Germinal center (tissue), 1 donor: ENCODE results near the gene LDLRAD3.

ENCODE experiments used
- DNase-seq: peaks from one replicate; pipeline ENCODE4 v3.0.0; 2012; ENCODE audit warnings: mixed read lengths, low spot score

Gene LDLRAD3

DNA sequence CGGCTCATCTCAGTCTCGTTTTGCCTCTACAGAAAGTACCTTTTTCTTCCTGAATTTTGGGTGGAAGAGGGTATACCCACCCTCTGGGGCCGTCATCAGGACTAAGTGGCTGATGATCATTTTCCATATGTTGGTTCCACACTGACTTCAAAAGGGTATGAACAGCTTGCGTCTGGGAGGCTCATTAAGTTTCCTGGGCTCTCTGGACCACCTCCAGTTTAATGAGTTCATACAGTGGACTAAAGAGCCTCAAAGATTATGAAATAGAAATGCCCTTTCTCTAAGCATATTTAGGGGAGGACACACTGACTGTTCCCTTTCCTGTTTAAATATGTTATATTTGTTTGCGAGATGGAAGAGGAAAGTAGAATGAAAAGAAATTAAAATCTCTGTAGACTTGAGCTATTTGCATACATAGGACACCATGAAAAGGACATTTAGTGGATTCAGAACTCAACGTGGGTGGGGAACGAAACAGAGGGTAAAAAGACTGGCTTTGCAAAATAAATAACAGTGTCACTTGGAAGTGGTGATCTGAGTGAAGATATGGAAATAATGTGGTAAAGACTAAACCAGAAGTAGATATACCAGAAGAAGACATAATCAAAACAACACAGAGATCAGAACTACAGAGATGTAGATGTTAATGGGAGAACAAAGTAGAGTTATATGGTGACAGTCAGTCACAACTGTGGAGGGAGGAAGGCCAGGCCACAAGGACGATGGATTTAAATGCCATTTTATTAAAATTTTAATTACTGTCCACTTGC lies 18.7 kb downstream of the LDLRAD3 start:
- no peak for DNase-seq

DNA sequence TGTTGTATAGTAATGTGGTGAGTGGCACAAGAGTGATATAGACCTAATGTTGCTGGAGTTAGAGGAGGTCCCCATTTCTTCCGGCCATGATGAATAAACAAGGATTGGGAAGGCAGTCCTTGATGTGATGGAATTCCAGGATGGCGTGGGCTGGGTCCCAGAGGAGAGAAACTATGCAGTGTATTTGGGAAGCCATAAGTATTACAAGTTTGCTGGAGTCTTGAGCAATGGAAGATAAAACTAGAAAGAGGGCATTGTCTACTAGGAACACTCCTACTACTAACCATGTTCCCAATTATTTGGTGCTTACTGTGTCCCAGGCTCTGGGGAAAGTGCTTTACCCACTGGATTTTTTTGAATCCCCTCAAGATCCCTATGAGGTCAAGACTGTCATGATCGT lies 20.0 kb downstream of the LDLRAD3 start:
- DNase-seq, result no peak

DNA sequence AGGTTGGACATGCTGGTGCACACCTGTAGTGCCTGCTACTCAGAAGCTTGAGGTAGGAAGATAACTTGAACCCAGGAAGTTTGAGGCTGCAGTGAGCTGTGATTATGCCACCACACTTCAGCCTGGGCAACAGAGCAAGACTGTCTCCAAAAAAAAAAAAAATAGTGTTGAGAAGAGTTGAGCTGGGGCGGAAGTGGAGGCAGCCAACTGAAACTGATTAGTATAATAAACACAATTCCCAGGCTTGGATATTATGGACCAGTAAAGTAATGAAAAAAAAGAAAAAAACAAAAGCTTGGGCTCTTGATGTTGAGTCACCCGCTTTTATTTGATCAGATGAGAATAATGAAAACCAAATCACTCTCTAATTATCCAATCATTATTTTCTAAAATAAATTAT lies 21.0 kb downstream of the LDLRAD3 start:
- DNase-seq, result no peak

DNA sequence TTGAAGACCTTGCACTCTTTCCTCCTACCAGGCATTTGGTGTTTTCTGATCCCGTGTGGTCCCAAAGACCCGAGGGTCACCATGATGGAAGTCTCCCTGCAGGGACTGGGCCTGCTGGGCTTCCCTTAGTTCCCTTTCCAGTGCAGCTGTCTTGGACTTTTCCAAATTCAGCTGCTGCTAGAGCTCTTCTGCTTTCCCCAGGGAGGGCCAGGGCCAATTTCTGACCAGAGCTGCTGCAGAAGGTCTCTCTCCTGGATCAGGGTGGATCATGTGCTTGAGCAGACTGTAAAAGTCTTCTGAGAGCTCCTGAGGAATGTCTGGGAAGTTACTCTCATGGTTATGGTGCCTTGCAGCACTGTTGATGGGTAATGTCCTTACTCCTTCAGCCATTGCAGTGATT lies 23.2 kb downstream of the LDLRAD3 start:
- no peak for DNase-seq

DNA sequence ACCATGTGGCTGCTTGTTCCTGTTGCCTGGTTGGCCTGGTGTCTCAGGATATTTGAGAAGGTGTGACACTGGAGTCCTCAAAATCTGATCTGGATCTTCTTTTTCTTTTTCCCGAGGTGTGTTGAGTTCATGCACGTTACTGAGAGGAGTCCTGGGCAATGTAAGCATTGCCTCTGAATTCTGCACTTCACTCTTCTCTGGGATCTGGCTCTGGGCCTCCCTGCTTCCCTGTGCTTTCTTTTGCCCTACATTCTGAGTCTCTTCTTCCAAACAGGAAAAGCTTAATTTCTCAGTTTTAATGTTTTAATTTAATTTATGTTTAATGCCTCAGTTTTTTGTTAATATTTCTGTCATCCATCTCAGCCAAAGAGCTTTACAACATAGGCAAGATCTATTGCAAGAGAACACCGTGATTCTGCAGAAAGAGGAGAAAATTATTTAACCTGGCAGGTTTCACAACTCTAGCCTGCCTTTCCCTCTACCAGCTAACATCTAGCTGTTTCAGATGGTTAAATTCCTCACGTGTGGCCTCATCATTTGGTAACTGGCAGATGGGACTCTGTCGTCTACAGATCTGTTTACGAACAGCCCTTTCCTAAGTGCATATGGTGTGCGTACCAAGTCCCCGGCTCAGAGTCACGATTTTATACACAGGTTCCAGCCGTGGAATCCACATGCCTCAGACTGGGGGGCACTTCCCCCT lies 24.7 kb downstream of the LDLRAD3 start:
- DNase-seq, result no peak

DNA sequence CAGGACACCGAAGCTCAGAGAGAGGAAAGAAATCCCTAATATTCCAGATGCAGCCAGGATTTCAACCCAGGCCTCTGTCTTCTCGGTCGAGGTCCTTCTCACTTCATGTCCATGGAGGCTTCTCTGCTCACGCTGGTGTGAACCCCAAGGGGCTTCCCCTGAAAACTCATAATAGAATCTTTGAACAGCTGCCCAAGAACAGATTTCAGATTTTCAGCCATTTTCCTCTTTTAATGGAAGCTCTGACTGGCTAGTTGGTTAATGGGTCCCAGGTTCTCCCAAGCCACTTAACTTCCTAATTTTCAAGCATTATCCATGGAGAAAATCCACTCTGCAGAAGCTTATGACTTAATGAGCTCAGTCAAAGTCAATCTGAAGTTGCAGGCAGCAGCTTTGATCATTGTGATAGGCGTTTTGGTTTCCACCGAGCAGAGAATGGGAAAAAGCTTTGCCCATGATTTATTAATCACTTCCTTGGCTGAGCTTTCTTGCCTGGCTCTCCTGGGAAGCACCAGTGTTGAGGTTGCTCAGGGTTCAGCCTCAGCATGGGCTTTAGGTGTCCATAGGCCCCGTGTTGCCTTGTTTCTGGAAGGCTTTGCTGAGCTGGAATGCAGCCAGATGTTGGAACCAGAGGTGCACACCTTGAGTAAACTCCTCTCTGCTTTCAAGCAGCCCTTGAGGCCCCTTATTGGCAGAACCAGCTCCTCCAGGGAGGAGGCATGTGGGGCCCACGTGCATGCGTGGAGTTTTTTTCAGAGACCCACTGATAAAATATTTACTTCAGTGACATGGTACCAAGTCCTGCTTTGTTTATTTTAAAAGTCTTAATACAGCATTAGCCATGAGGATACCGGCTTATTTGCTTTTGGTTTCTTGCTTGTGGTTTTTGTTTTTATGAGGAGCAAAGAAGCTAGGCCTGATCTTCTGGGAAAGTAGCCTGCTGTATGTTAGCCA lies 25.5 kb downstream of the LDLRAD3 start:
- no peak for DNase-seq

DNA sequence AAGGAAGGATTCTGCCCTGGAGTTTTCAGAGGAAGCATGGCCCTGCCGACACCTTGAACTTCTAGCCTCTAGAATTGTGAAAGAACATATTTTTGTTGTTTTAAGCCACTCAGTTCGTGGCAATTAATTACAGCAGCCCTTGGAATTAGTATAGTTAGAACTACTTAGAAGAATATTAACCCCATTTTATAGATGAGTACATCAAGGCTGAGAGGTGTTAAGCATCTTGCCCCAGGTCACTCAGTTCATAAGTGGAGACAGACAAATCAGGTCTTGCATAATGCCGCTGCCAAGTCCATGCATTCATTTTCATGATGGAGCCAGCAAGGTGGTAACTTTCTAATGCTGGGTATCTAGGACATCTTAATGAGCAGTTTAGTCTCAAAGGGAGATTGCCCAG lies 26.6 kb downstream of the LDLRAD3 start:
- DNase-seq, result no peak

DNA sequence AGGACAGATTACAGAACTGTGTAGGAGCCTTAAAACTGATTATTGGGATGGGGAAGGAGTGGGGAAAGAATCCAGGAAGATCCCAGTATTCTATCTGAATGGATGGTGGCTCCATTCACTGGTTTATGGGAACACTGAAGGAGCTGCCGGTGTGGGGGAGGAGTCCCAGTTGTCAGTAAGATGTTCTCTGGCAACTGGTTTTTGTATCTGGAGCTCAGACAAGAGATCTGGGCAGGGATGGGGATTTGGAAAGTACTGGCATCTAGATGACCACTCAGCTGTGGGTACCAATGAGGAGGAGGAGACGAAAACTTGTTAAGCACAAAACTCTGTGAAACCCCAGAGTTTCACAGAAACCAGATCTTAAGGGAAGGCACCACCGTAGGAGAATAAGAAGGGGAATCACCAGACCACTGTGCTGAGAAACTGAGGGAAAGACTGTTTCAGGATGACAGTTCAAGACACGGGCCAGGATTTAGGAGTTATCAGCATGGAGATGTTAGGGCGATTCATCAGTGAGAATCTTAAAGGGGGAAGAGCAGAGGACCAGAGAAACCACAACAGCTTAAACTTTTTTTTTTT lies 28.1 kb downstream of the LDLRAD3 start:
- no peak for DNase-seq

DNA sequence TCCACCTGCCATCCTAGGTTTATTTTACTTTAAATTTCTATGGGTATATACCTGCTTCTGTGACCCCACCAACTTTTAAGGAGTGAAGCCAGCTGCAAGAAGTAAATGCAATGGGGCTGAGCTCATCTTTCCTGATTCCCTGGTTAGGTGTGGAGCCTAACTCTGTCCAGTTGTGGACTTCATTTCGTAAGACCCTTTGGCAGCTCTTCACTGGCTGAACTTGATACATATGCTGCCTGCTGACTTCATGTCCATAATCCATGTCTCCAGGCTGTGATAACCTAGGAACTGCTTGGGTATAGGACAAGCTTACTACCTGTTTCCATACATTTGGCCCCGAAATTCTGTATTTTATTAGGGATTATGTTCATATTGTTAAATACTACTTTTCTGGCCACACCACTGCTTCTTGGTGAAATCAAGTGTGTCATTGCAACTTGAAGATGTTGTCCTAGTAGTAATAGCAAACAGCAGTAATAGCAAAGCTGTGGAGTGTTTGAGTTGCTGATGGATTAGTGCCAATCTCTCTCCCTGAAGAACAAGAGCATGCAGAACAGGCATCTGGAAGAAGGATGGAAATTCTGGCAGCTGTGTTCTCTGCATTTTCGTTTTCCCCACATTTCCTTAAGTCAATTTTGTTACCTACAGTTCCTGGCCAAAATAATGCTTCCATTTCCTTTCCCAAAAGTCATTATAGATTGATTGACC lies 31.2 kb downstream of the LDLRAD3 start:
- DNase-seq, result no peak

DNA sequence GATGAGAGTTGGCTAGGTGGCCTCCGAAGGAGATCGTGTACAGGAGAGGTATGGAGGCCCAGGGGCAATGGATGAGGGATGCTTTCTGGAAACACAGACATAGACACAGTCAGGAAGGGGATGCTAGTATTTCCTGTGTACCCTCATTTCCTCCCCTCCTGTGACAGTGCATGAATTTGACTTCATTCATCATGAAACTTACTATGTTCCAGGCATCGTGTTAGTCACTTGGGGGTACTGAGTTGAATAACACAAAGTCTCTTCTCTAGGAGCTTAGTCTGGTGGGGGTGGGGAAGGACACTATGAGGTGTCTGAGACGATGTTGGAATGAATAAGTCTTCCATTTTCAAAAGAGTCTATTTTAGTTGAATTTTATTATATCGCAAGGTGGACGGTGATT lies 32.6 kb downstream of the LDLRAD3 start:
- DNase-seq, result no peak

DNA sequence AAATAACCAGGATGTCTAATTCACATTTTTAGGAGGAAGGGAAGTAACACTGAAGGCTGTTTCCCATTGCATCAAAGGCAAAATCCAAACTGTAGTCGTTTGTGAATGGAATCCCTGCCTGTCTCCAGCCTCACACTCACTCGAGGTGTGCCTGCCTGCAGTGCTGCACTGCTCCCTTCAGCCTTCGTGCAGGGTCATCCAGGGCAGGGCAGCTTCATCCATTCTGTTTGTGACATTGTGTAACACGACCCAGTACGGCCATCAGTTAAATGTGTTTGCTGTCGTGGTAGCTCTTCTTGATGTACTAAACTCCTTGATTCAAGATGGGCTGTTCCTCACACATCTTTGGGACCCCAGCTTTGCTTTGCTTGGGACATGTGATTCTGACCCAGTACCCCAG lies 34.3 kb downstream of the LDLRAD3 start:
- DNase-seq, result no peak

DNA sequence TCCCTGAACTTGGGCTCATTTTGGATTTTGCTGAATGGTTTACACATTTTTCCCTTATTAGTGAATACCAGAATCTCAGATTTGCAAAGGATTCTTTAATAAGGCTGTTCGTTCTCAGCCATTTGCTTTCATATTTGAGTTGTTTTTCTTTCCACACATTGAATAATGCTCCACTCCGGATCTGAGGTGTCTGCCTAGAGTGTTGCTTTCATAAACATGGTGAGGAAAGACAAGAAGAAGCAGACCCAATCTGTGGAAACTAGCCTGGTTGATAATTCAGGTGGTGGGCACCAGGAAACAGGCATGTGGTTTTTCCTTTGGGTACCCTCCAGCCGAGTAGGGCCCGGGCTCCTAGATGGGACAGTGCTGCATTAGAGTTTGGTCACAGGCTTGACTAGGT lies 35.0 kb downstream of the LDLRAD3 start:
- no peak for DNase-seq

DNA sequence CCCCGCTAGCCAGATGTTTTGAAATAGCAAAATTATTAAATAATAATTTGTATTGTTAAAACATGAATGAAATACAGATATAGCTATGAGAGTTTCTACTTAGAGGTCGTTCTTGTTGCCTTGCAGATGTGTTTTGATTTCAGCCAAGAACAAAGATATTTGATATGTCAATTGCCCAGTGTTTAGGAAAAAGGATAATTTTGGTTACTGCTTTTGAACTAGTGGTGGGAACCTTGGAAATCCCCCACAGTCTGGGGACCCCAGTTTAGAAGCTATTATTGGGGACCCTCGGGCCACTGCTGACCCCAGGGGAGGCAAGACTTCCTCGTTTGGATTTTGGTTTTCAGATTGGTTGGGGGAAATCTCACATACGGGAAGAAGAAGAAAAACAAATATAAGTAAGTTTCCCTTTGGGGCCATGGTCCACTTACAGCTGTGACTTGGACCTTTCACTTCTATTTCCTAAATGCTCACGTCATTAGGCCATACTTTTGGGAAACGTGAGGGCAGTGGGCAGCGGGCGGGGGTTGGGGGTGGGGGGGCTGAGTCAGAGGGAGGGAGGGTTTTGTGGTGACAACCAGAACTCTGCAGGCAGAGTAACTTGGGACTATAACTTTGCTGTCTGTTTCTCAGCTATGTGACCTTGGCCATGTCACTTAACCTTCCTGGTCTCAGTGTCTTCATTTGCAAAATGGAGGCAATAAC lies 37.0 kb downstream of the LDLRAD3 start:
- no peak for DNase-seq

DNA sequence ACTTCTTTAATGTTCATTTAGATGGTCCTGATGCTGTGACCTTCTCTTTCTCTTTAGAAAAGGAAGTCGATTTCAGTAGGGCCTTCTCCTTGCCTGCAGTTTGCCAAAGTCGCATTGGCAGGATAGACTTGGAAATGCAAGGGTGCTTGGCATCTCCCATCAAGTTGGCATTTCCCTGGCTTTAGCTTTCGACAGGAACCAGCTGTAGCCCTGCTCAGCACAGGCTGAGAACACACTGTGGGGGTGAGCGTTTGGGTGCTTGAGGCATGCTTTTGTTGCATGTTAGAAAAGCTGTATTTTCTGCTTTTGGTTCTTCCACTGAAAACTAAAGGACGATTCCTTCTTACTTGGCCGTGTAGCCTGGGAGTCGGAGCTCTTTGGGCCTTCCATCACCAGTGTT lies 37.7 kb downstream of the LDLRAD3 start:
- DNase-seq, result no peak

DNA sequence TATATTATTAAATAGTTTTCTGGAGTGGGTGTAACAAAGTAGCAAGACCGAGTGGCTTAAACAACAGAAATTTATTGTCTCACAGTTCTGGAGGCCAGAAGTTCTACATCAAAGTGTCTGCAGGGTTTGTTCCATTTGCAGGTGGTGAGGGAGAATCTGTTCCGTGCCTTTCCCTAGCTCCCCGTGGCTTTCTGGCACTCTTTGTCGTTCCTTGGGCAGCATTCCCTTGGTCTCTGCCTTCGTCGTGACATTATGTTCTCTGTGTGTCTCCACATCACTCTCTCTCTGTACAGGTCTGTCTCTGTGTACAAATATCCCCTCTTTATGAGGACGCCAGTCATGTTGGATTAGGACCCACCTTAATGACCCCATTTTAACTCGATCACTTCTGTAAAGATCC lies 38.2 kb downstream of the LDLRAD3 start:
- DNase-seq, result no peak

DNA sequence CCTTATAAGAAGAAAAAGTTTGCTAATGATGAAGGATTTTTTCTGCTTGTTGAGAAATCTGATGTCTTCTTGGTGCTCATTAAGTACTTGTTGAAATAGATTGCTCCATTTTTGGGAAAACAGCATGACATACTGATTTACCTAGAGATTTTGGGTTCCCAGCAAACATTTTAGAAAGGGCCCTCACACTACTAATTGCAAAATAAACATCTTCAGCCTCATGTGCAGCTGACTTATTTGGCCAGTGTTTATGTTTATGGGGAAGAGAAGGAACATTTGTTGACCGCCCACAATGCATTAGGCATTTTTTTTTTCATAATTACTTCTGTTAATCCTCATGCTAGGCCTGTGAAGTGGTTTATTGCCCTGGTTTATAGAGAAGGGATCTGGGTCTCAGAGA lies 40.1 kb downstream of the LDLRAD3 start:
- DNase-seq, result no peak

DNA sequence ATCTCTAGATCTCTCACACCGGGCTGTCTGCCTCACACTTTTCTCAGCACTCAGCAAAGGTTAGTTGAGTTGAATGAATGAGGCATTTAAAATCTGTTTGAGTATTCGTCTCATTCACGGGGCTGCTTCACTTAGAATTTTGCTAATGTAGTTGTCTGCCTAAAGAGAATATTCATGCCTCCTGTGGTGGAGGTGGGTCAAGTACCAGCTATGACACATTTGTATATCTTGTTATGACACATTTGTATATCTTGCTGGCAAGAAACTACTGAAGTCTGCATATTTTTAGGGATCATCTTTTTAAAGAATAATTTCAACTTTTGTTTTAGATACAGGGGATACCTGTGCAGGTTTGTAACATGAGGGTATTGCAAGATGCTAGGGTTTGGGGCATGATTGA lies 43.1 kb downstream of the LDLRAD3 start:
- no peak for DNase-seq

DNA sequence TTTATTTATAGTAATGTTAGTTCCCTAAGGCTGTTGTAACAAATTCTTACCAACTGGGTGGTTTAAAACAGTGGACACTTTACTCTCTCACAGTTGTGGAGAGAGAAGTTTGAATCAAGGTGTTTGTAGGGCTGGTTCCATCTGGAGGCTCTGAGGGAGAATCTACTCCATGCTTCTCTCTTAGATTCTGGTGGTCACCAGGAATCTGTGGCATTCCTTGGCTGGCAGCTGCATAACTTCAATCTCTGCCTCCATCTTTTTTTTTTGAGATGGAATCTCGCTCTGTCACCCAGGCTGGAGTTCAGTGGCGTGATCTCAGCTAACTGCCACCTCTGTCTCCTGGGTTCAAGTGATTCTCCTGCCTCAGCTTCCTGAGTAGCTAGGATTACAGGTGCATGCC lies 46.3 kb downstream of the LDLRAD3 start:
- no peak for DNase-seq

DNA sequence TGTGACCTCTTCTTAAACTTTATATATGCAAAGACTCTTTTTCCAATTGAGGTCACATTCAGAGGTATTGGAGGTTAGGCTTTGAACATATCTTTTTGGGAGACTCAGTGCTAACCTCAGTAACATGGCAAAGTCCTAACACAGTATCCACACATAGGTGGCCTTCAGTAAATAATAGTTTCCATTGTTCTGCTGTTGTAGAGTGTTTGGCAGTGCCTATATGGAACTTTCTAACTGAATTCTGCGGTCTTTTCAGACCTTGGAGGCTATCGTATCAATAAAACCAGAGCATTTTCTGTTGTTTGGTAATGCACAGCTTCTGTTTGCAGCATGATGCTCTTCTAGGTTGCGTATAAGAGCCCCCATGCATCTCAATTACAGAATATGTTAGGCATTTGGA lies 47.0 kb downstream of the LDLRAD3 start:
- no peak for DNase-seq

DNA sequence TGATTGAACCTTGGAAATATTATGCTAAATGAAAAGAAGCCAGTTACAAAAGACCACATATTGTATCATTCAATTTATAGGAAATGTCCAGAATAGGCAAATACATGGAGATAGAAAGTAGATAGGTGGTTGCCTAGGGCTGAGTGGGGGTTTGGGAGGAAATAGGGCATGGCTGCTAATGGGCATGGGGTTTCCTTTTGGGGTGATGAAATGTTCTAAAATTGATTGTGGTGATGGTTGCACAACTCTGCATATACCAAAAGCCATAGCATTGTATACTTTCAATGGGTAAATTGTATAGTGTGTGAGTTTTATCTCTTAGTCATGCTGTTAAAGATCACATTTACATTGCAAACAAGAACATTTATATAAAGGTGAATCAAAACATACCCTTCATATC lies 48.7 kb downstream of the LDLRAD3 start:
- no peak for DNase-seq

DNA sequence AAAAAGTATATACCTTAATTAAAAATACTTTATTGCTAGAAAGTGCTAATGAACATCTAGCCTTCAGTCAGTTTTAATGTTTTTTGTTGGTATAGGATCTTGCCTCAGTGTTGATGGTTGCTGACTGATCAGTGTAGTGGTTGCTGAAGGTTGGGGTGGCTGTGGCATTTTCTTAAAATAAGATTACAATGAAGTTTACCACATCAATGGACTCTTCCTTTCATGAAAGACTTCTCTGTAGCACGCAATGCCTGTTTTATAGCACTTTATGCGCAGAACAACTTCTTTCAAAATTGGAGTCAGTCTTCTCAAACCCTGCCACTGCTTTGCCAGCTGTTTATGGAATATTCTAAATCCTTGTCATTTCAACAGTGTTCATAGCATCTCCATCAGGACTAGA lies 50.6 kb downstream of the LDLRAD3 start:
- no peak for DNase-seq
